Amygdala (tissue), 56 donors: ENCODE data around the gene ALPG.
A peak's percentile ranks its signal among the peaks of the same experiment; 100 is the strongest.
"Not testable (repeated sequence)": the region's sequence is repeated elsewhere in the genome, so short reads cannot be mapped to it uniquely, and the experiment has no call there.

Experiments
- DNase-seq, 56 donors: peaks; one replicate each; lab custom pipeline; 2025; lab: John Stamatoyannopoulos, UW

The ALPG gene

DNA sequence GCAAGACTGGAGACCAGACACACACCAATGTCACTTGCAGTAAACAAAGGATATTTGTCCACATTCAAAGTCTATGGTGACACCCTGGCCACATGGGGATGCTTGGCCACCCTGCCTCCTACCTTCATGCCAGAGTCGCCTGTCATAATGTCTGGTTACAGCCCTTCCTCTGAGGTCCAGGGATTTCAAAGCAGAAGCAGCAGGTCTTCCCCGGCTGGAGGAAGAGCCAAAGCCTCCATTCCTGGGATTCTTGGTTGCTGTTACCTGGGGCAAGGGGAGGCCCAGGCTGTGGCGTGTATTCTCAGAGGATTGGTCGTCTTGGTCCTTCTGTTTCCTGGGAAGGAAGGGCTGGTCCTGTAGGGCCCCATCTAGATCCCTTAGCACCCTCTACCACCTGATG lies 30.4 kb upstream of the ALPG start:
- no peak for DNase-seq

DNA sequence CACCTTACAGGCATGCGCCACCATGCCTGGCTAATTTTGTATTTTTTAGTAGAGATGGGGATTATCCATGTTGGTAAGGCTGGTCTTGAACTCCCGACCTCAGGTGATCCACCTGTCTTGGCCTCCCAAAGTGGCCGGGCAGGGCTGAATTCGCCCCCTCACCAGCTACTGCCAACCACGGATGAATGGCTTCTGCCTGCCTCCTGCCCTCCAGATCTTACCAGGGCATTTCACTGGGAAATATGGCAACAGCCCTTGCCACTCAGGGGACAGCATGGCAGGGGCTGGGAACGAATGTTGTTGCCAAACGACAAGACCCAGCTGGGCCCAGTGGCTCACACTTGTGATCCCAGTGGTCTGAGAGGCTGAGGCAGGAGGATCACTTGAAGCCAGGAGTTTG lies 29.9 kb upstream of the ALPG start:
- DNase-seq, result no peak

DNA sequence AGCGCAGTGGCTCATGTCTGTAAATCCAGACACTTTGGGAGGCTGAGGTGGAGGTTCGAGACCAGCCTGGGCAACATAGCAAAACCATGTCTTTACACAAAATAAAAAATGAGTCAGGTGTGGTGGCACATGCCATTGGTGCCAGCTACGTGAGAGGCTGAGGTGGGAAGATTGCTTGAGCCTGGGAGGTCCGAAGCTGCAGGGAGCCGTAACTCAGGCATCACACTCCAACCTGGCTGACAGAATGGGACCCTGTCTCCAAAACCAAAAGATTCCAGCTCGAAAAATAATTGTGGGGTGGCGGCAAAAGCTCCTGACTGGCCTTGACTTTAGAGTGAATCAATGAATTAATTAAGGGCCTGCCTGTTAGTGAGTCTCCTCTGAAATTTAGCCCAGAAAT lies 29.3 kb upstream of the ALPG start:
- no peak for DNase-seq

DNA sequence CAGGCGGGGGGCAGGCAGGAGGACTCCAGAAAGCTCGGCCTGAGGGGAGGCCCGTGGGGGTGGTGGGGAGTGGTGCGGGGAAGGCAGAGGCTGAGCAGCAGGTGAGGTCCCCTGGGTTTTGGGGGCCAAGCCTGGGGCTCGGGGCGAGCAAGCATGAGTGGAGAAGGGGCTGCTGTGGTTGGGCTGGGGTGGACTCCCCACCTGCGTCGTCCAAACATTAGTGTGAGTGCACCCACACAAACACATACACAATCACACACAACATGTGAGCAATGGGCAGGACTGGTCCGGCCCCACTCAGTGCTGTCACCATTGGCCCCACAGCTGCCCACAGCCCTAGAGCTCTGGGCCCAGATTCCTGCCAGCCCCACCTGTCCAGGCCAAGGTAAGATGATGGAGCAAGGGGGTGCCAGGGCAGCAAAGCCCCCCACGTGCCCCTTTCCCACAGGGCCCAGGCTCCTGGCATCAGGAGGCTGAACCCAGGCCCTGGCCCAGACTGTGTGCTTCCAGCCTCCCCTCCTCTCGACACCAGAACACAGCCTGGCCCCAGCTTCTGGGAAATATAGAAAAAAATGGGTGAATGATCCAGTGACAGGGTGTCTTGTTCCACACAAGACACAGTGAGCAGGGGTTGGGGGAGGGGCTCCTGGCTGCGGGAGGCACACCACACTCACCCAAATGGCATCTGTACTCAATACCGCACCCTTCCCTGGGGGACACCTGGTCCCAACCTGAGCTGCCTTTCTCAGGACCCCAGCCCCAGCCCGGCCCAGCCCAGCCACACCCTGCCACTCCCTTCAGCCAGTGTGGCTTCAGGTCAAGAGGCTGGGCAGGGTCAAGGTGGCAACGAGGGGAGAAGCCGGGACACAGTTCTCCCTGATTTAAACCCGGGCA lies 28.6 kb upstream of the ALPG start:
- DNase-seq, result no peak

DNA sequence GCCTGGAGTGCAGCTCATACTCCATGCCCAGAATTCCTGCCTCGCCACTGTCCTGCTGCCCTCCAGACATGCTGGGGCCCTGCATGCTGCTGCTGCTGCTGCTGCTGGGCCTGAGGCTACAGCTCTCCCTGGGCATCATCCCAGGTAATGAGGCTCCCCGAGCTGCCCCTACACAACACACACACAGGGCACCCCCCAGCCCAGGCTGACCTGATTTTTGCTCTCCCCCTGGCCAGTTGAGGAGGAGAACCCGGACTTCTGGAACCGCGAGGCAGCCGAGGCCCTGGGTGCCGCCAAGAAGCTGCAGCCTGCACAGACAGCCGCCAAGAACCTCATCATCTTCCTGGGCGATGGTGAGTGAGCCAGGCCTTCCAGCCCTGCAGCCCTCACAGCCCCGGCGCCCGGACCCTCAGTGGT lies 27.9 kb upstream of the ALPG start, which contains the start of gene ALPP:
TSS of gene ALPP (plus strand) at position 17 of the 417 bp plus-strand sequence. CDS start at position 69, 52 bp downstream.
- not testable (repeated sequence) for DNase-seq

DNA sequence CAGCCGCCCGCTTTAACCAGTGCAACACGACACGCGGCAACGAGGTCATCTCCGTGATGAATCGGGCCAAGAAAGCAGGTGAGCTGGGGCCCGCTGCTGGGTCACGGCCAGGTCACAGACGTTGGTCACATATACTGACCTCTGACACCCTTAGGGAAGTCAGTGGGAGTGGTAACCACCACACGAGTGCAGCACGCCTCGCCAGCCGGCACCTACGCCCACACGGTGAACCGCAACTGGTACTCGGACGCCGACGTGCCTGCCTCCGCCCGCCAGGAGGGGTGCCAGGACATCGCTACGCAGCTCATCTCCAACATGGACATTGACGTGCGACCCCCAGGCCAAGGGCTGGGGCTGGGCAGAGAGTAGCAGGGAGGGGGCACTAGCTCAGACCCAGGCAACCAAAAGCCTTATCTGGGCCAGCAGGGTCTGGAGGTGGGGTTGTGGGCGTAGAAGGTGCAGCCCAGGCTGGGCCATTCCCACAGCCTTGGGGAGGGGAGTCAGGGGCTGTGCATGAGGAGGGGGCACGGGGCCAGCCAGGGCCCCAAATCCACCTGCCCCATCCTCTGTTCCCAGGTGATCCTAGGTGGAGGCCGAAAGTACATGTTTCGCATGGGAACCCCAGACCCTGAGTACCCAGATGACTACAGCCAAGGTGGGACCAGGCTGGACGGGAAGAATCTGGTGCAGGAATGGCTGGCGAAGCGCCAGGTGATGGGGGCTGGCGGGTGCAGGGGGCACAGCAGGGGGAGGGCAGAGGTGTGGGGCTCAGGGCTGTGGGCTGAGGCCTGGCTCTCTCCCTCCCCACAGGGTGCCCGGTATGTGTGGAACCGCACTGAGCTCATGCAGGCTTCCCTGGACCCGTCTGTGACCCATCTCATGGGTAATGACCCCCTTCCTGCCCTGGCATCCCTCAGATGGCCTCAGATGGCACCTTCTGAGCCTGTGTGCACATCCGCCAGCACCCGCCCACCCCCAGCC lies 26.7 kb upstream of the ALPG start:
- not testable (repeated sequence) for DNase-seq

DNA sequence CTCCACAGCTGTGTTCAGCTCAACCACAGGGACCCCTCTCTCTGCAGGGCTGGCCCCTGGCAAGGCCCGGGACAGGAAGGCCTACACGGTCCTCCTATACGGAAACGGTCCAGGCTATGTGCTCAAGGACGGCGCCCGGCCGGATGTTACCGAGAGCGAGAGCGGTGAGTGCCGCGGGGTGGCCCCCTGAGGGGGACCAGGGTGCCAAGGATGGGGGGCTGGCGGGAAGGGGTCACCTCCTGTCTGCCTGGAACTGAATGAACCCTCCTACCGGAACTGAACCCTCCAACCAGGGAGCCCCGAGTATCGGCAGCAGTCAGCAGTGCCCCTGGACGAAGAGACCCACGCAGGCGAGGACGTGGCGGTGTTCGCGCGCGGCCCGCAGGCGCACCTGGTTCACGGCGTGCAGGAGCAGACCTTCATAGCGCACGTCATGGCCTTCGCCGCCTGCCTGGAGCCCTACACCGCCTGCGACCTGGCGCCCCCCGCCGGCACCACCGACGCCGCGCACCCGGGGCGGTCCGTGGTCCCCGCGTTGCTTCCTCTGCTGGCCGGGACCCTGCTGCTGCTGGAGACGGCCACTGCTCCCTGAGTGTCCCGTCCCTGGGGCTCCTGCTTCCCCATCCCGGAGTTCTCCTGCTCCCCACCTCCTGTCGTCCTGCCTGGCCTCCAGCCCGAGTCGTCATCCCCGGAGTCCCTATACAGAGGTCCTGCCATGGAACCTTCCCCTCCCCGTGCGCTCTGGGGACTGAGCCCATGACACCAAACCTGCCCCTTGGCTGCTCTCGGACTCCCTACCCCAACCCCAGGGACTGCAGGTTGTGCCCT lies 25.2 kb upstream of the ALPG start:
- not testable (repeated sequence) for DNase-seq

DNA sequence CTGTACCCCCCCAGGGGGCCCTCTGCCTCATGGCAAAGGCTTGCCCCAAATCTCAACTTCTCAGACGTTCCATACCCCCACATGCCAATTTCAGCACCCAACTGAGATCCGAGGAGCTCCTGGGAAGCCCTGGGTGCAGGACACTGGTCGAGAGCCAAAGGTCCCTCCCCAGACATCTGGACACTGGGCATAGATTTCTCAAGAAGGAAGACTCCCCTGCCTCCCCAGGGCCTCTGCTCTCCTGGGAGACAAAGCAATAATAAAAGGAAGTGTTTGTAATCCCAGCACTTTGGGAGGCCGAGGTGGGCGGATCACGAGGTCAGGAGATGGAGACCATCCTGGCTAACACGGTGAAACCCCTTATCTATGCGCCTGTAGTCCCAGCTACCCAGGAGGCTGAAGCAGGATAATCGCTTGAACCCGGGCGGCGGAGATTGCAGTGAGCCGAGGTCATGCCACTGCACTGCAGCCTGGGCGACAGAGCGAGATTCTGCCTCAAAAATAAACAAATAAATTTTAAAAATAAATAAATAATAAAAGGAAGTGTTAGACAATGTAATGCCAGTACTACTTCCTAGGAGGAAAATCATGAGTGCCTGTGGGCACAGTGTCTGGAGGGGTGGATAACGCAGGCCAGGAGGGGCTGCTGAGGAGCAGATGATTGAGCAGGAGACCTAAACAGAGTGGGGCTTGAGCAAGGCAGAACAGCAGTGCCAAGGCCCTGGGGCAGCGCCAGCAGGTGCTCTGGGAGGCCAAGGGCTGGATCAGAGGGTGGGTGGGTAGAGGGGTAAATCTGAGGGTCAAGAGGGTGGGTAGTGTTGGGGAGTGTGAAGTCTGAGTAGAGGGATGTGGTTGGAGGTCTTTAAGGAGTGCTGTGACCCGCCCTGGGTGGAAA lies 24.1 kb upstream of the ALPG start:
- DNase-seq, result no peak

DNA sequence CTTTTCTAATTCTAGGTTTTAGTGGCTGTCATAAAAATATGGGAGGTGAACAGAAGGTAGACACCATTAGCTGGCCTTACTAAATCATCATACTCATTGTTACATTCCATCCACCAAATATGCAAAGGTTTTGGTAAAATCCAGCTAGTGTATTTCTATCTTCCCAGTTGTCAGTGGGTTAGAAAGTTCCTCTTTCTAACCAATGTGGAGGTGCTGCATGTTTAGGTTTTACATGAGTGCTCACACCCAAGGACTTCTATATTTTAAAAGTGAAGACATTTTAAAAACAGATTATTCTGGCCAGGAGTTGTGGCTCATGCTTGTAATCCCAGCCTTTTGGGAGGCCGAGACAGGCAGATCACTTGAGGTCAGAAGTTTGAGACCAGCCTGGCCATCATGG lies 22.2 kb upstream of the ALPG start:
- DNase-seq, result no peak

DNA sequence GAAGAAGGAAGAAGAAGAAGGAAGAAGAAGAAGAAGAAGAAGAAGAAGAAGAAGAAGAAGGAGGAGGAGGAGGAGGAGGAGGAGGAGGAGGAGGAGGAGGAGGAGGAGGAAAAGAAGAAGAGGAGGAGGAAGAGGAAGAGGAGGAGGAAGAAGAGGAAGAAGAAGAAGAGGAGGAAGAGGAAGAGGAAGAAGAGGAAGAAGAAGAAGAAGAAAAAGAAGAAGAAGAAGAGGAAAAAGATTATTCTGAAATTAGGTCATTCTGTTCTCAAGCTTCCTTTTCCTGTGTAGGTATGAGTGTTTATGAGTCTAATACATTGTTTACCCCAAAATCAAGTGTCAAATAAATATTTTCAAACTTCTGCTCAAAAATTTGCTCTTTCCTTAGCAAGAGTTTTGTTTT lies 21.6 kb upstream of the ALPG start:
- not testable (repeated sequence) for DNase-seq

DNA sequence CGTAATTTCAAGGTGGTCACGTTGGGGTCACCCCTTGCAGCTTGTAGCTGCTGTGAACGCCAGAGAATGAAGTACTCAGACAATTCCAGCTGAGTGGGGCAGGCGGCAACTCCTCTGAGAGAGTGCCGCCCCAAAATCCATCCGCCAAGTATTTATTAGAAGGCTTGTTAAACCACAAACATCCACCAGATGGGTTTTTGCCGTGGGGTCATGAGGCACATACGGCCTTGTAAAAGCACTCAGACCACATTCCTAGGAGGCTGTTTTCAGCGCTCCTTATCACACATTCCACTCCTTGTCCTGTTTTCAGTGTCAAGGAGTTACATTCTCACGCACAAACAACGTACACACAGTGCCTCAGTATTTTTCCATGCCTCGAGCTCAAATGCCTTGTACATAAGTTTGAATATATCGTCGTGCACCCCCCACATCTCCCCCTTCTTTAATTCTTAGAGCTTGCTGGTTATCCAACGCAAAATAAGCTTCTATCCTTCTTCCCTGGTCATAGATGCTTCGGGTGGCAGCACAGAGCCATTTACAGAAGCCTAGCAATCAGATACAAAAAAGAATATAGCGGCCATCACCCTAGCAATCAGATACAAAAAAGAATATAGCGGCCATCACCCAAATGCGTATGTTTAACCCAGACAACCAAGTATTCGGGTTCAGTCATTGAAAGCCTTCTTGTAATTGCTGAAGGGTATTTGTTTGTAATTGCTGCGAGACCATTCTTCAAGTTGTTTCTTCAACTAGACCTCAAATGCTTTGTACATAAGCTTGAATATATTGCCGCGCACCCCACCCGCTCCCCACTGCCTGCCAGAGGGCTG lies 20.8 kb upstream of the ALPG start:
- no peak for DNase-seq

DNA sequence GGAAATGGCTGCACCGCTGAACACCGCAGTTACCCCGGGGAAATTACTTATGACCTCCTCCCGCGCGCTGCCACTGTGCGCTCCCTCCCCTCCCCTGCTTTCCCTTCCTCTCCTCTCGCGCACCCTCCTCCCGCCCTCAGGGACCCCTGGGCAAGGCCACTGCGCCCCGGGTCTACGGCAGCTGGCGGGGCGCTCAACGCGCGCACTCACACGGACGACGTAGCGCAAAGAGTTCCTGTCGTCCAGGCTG lies 20.2 kb upstream of the ALPG start:
- no peak for DNase-seq

DNA sequence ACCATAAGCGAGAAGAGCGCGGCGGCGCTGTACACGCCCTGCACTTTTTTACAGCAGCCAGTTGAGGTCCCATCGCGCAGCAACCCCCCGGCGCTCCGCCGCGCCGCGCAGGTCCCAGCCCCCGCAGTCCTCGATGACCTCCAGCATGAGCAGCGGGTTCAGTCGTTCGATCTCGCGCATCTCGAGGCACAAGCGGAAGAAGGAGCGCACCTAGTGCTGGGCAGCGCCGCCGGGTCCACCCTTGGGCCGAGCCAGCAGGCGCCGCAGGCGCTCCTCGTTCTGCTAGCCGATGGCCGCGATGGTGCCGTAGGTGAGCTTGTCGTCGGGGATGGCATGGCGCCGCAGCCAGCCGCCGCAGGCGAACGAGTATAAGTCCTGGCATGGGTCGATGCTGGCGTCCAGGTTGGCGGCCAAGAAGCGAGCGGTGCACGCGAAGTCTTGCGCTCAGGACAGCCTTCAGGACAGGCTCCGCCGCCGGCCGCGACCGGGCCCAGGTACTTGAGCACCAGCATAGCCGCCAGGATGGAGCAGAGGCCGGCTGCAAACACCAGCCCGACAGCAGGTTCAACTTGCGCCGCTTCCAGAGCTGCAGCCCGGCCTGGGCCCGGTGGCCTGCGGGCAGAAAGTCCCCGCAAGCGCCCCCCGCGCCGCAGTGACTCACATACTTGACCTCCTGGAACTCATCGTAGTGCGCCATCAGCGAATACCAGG lies 19.7 kb upstream of the ALPG start:
- peak in 1 of 56 donors; percentile 1 for DNase-seq

DNA sequence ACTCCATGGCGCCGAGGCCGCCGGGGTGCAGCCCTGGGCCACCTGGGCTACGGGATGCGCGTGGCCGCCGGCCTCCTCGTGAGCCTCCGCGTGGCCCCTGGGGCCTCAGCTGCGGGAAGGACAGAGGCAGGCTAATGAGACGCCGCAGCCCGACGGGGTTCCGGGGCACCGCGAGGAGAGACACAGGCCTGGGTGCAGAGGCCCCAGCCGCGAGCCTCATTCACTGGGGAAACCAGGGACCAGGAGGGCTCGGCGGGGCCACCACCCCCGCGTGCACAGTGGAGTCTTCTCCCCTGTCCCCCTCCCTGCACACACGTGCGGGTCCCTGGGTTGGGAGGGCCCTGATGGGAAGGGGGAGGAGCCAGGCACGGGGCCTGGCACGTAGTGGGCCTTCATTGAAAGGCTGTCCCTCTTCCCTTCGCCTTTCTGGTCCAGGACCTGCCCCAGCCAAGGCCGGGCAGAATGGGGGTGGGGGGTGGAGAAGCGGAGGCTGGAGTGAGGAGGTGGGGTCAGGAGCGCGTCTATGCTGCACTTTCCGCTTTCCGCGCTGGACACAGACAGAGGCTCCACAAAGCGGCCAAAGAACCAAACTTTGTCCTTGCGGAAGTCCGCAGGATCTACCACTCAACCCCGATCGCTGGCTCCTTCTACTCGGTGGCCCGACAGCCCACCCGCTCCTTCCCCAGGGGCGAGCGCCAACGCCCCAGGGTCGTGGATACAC lies 19.0 kb upstream of the ALPG start:
- no peak for DNase-seq

DNA sequence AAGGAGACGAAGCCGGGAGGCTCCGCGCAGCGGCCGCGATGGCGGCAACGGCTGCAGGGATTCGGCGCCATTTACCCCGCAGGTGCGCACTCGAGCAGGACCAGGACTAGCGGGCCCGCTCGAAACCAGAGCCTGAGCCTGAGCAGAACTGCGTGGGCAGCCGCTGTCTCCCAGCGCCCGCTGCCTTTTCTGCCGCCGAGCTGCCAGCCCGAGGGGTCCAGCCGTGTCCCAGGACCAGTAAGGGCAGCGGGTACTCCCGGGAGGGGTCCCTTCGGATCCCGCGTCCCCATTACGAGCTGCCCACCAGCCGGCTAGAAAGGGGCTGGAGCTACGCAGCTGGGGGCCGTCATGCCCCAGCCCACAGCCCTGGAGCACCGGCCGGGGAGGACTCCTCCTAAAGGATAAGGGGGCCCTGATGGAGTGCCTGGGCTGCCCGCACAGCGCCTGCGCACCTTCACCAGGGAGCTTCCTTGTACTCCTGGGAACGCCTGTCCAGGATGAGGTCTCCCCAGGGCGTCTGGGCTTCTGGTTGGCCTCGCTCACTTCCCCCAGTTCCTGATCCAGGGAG lies 18.2 kb upstream of the ALPG start:
- DNase-seq, result no peak

DNA sequence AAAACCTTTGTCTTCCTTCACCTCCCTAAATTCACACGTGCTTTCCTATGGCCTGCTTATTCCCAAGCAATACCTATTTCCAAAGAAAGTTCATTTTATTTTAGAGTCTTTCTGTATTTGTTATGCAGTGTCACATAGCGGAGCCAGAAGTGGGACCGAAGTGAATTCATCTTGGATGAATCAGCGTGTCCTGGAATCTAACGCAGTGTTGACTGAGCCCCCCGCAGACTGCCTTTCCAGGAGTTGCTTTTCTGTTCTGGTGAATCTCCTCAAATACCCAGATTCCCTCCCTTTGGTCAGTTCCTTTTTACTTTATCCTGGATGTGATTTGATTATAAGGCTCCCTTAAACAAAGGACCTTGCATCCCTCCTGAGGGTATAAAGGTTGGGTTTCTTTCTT lies 17.3 kb upstream of the ALPG start:
- no peak for DNase-seq

DNA sequence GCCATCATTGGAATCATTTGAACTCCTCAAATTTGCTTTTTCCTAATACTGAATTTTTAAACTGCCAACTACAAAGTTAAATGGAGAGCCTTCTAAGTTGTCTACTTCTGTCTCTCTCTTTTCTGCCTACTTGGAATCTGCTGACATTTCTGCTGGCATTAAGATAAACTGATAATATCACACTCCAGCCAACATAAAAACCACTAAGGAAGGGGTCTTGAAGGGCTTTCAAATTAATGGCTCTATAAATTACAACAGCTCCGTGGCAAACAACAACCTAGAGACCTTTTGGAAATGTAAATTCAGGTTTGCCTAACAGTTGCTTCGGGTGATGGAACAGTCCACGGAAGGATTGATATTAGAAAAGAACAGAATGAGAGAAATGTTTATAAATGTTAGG lies 16.0 kb upstream of the ALPG start:
- no peak for DNase-seq
